Body of pancreas (tissue), 4 donors: ENCODE data around the gene F10. TPM values are rescaled to one million over a fixed set of nuclear protein-coding genes. Genes with fewer than 3 reads are reported as not detected.

Experiments used
- ATAC-seq: fragments of 150-250 bp; one replicate; pipeline ENCODE4 v1.9.1; 2016
- DNase-seq, 4 donors: peaks; one replicate each; pipeline ENCODE4 v3.0.0-alpha.2; 2019
- H3K27ac ChIP-seq, 4 donors: fragments of 200-600 bp; sonication (generic); 1 replicate in 3 of 4; 2 replicates in 1 of 4; pipeline versions ENCODE4 v1.5.1 to v1.6.1; 2016 to 2019; ENCODE audit warnings: mild to moderate bottlenecking in 1 of 4, mixed read lengths in 1 of 4, moderate library complexity in 1 of 4
- H3K27me3 ChIP-seq, 2 donors: fragments of 200-600 bp; sonication (generic); one replicate each; pipeline ENCODE4 v1.6.0; 2016; ENCODE audit warnings: mild to moderate bottlenecking in 1 of 2
- H3K36me3 ChIP-seq, 2 donors: fragments of 200-600 bp; sonication (generic); replicated peaks in 1 of 2; 2 replicates each; pipeline ENCODE4 v1.5.1; 2016; ENCODE audit warnings: low read depth in 2 of 2; ENCODE audit not compliant: insufficient read depth in 1 of 2
- H3K4me1 ChIP-seq: fragments of 200-600 bp; sonication (generic); one replicate; pipeline ENCODE4 v1.6.0; 2016
- H3K4me3 ChIP-seq, 2 donors: fragments of 200-600 bp; sonication (generic); 1 replicate in 1 of 2; 2 replicates in 1 of 2; pipeline ENCODE4 v1.5.1; 2016 to 2019
- H3K9me3 ChIP-seq, 3 donors: fragments of 200-600 bp; sonication (generic); 1 replicate in 2 of 3; 2 replicates in 1 of 3; pipeline ENCODE4 v1.5.1; 2016
- POLR2A ChIP-seq, 3 donors: fragments of 450-650 bp; IDR thresholded peaks; one replicate each; pipeline ENCODE4 v1.6.1; 2016; ENCODE audit warnings: antibody characterized with exemption in 3 of 3, mild to moderate bottlenecking in 2 of 3
- WGBS, 2 donors: methylation state at CpG; one replicate each; pipeline ENCODE4 v1.1.5; 2017; 5-methylcytosine and 5-hydroxymethylcytosine counted together
- intact Hi-C: fragments of 100-400 bp; cut with DNase I; formaldehyde crosslinking; loops from one replicate; pipeline ENCODE4 v1.15.1; 2023
- total RNA-seq, 2 donors: library from RNA; depleted of rRNA; stranded (reverse); fragments of >200 nt; gene quantifications; one replicate each; pipeline ENCODE4 v1.1.0, GENCODE V29; 2016
- TF ChIP-seq, protein P1 (sequence below), 7 experiments: fragments of 450-650 bp in 4 of 7; fragments of 200-600 bp in 3 of 7; sonication (generic) in 3 of 7; IDR thresholded peaks; one replicate each; pipeline ENCODE4 v1.5.1; 2016 to 2019; ENCODE audit warnings: antibody characterized with exemption in 7 of 7

The F10 gene
- total RNA-seq, 2 donors from 2014 or later = 2.3 to 6.7 TPM

DNA sequence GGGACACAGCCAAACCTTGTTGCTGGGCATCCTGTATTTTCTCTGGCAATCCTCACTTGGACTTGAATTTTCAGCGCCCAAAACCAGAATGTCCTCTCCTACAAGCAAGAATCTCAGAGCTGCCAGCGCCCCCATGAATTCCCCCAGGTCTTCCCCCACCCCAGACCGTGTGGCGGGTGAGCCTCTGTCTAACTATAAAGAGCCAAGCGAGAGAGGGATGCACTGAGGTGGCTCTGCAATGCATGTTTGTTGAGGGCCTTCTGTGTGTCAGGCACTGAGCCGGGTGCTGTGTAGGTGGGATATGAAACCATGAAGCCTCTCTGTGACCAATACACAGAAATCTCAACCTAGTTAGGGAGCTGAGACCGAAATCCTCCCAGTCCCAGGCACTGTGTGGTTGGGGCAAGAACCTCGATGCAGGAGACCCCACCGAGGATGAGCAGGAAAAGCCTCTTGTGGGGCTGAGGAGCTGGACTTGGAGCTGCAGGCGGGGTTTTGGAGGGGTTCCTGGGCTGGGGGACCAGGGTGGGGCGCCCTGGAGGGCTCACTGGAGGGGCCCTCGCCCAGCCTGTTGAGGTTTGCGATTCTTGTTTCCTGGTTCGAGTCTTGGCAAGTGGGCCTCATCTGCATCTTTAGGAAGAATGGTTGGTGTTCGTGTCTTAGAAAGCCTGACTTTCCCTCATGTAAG, 23.5 kb downstream of the F10 start:
- Histone ChIP-seq H3K9me3 (no peaks in the 10 kb centered on the region), H3K27me3 (no peaks in the 10 kb centered on the region), H3K4me1 (no peaks in the 10 kb centered on the region), H3K27ac (no peak overlapping the region), H3K4me3 (no peak overlapping the region), H3K36me3 (no peaks in the 10 kb centered on the region)
- DNase-seq = no peak
- 85 to 89% methylated on average over 13 to 15 of the region's 15 CpGs for WGBS, 2 donors
- no peak for TF ChIP-seq POLR2A (IDR thresholded peaks at IDR 0.05)
- TF ChIP-seq, protein P1, sequence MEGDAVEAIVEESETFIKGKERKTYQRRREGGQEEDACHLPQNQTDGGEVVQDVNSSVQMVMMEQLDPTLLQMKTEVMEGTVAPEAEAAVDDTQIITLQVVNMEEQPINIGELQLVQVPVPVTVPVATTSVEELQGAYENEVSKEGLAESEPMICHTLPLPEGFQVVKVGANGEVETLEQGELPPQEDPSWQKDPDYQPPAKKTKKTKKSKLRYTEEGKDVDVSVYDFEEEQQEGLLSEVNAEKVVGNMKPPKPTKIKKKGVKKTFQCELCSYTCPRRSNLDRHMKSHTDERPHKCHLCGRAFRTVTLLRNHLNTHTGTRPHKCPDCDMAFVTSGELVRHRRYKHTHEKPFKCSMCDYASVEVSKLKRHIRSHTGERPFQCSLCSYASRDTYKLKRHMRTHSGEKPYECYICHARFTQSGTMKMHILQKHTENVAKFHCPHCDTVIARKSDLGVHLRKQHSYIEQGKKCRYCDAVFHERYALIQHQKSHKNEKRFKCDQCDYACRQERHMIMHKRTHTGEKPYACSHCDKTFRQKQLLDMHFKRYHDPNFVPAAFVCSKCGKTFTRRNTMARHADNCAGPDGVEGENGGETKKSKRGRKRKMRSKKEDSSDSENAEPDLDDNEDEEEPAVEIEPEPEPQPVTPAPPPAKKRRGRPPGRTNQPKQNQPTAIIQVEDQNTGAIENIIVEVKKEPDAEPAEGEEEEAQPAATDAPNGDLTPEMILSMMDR (IDR thresholded peaks at IDR 0.05) = no peak
- no peak for ATAC-seq
- intact Hi-C loops = loop anchor here (10.0 kb wide), 1 partner anchor 191 kb away; no protein-coding TSS in a partner anchor

DNA sequence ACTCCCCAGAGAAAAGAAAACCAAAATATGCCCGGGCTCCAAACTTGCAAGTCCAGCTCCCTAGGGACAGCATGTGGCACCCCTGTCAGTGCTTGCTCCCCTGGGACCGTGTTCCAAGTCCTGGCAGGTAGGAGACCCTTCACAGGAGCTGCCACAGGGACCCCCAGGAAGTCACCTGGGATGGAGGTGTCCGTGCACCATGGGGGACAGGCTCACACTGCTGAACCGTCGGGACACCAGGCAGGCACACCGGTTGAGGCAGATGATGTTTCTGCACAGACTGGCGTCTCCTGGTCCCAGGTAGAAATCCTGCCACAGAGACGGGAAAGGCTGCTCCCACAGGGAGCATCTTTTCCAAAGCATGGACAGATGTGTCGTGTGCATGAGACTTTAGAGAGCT, 24.2 kb downstream of the F10 start:
- DNase-seq (no peak), ATAC-seq (no peak)
- no peak overlapping the region for H3K4me3 ChIP-seq
- intact Hi-C loops = loop anchor here (10.0 kb wide), 1 partner anchor 192 kb away; no protein-coding TSS in a partner anchor
- no peak overlapping the region for H3K27ac ChIP-seq
- TF ChIP-seq, protein P1 (IDR thresholded peaks at IDR 0.05) = no peak
- TF ChIP-seq POLR2A (IDR thresholded peaks at IDR 0.05) = no peak
- H3K9me3 ChIP-seq = no peaks in the 10 kb centered on the region
- no peaks in the 10 kb centered on the region for H3K36me3 ChIP-seq
- WGBS, 2 donors = 60 to 81% methylated on average over 4 to 9 of the region's 9 CpGs
- no peaks in the 10 kb centered on the region for H3K27me3 ChIP-seq
- no peaks in the 10 kb centered on the region for H3K4me1 ChIP-seq

DNA sequence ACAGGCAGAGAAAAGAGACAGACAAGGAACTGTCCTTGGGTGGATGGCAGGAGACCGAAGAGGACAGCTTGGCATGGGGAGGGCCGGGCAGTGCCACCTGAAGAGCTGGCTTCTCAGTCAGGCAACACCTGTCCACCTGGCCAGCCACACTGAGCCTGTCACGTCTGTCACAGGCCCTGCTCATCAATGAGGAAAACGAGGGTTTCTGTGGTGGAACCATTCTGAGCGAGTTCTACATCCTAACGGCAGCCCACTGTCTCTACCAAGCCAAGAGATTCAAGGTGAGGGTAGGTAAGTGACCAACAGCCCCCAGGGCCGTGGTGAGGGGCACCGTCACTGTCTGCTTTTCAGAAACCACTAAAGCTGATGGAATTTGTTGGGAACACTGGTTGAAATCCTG, 24.6 kb downstream of the F10 start:
- no peak for TF ChIP-seq POLR2A (IDR thresholded peaks at IDR 0.05)
- TF ChIP-seq, protein P1 (IDR thresholded peaks at IDR 0.05) = no peak
- H3K4me1 ChIP-seq = no peaks in the 10 kb centered on the region
- DNase-seq (no peak), ATAC-seq (no peak)
- no peaks in the 10 kb centered on the region for H3K36me3 ChIP-seq
- H3K9me3 ChIP-seq = no peaks in the 10 kb centered on the region
- H3K27me3 ChIP-seq = no peaks in the 10 kb centered on the region
- H3K27ac ChIP-seq = no peak overlapping the region
- intact Hi-C loops = loop anchor here (10.0 kb wide), 1 partner anchor 192 kb away; no protein-coding TSS in a partner anchor
- 62 to 65% methylated on average over 8 of the region's 8 CpGs for whole genome bisulfite sequencing, 2 donors
- no peak overlapping the region for H3K4me3 ChIP-seq

DNA sequence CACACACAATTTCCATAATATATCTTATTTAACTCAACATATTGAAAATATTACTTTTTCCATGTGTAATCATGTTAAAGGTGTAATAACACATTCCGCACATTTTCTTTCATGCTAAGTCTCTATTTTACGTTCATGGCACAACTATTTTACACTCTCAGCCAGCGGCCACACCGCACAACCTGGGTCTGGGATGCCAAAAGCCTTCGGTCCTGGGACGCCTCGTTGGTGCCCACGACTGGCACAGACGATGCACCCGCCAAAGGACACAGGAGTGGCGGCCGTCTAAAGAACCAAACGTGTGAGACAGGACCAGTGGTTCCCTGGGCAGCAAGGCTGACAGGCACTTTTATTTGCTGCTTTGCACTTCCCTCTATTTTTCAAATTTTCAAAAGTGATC, 25.8 kb downstream of the F10 start:
- WGBS, 2 donors = 89 to 91% methylated on average over 13 of the region's 13 CpGs
- peaks cover 8% of the 10 kb centered on the region for H3K4me1 ChIP-seq
- intact Hi-C loops = loop anchor here (10.0 kb wide), 1 partner anchor 194 kb away; no protein-coding TSS in a partner anchor
- H3K4me3 ChIP-seq = no peak overlapping the region
- no peak overlapping the region for H3K27ac ChIP-seq
- TF ChIP-seq, protein P1 (IDR thresholded peaks at IDR 0.05) = no peak
- TF ChIP-seq POLR2A (IDR thresholded peaks at IDR 0.05) = no peak
- DNase-seq (no peak), ATAC-seq (no peak)
- no peaks in the 10 kb centered on the region for H3K9me3 ChIP-seq
- H3K27me3 ChIP-seq = no peaks in the 10 kb centered on the region
- H3K36me3 ChIP-seq = no peaks in the 10 kb centered on the region
